ENCODE measurements around the gene SH3BGRL.

DNA sequence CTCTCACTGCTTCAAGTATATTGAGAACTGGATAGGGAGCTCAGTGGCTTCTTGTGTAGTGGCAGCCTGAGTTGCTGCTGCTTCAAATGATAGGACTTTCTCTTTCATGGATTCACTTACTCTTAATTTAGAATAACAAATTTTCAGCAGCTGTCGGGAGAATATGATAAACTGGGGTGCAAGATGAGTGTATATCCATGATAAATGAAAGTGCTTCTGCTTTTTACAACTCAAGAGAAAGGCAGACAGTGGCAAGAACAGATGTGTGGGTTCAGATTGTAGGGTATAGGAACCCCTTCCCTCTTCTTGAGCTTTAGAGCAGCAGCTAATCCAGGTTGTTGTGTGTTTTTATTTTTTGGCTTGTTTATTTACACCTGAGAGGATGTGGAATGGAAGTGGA lies 1.0 kb downstream of the SH3BGRL start:
- TF ChIP-seq, protein P1, sequence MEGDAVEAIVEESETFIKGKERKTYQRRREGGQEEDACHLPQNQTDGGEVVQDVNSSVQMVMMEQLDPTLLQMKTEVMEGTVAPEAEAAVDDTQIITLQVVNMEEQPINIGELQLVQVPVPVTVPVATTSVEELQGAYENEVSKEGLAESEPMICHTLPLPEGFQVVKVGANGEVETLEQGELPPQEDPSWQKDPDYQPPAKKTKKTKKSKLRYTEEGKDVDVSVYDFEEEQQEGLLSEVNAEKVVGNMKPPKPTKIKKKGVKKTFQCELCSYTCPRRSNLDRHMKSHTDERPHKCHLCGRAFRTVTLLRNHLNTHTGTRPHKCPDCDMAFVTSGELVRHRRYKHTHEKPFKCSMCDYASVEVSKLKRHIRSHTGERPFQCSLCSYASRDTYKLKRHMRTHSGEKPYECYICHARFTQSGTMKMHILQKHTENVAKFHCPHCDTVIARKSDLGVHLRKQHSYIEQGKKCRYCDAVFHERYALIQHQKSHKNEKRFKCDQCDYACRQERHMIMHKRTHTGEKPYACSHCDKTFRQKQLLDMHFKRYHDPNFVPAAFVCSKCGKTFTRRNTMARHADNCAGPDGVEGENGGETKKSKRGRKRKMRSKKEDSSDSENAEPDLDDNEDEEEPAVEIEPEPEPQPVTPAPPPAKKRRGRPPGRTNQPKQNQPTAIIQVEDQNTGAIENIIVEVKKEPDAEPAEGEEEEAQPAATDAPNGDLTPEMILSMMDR (conservative IDR thresholded peaks at IDR 0.05; ENCODE audit: low read depth, low read length) = no peak
- no peak for TF ChIP-seq EZH2 (IDR thresholded peaks at IDR 0.05; ENCODE audit: low read length, unreplicated experiment)
